ENCODE data around the gene ZNF534. TPM values are rescaled to one million over a fixed set of nuclear protein-coding genes. Genes with fewer than 3 reads are reported as not detected.

Gene ZNF534
- total RNA-seq, 4 donors from 2014 or later: not detected

DNA sequence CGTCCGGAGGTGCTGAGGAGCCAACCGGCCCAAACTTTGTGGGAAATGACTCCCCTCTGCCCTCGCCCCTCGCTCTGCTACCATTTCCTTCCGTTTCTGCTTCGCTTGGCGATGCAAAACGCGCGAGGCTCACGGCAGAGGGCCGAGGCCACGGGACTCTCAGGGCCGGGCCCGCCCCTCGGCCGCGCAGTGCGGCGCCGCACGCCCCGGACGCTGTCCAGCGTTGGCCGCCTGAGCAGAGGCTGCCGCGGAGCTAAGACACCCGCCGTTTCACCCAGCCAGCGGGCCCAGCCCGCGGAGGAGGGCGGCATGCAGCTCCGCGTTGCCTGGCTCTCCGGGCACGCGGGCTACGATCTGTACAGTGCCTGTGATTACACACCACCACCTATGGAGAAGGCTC lies 22.3 kb downstream of the ZNF534 start:
- peaks cover 0 to under 1% (median 0%) of the 10 kb centered on the region in 4 donors for H3K36me3 ChIP-seq
- H3K27ac ChIP-seq: no peak overlapping the region
- TF ChIP-seq POLR2A (IDR thresholded peaks at IDR 0.05): no peak
- no peak for TF ChIP-seq EP300 (IDR thresholded peaks at IDR 0.05; ENCODE audit: low read depth)
- TF ChIP-seq, protein P1, sequence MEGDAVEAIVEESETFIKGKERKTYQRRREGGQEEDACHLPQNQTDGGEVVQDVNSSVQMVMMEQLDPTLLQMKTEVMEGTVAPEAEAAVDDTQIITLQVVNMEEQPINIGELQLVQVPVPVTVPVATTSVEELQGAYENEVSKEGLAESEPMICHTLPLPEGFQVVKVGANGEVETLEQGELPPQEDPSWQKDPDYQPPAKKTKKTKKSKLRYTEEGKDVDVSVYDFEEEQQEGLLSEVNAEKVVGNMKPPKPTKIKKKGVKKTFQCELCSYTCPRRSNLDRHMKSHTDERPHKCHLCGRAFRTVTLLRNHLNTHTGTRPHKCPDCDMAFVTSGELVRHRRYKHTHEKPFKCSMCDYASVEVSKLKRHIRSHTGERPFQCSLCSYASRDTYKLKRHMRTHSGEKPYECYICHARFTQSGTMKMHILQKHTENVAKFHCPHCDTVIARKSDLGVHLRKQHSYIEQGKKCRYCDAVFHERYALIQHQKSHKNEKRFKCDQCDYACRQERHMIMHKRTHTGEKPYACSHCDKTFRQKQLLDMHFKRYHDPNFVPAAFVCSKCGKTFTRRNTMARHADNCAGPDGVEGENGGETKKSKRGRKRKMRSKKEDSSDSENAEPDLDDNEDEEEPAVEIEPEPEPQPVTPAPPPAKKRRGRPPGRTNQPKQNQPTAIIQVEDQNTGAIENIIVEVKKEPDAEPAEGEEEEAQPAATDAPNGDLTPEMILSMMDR (IDR thresholded peaks at IDR 0.05): no peak
- TF ChIP-seq POLR2AphosphoS5 (IDR thresholded peaks at IDR 0.05): no peak
- in situ Hi-C loops (cut with MboI; ENCODE audit: low pct_ligation_motif_present in 1 of 4, low pct_unique_long_range_greater_than_20kb in 1 of 4, low sequenced_read_pairs in 3 of 4): no loop called here
- H3K4me1 ChIP-seq: peaks cover 0 to 6% (median 0%) of the 10 kb centered on the region in 4 donors
- no peak for DNase-seq
- no peak overlapping the region for H3K4me3 ChIP-seq
- H3K27me3 ChIP-seq: no peaks in the 10 kb centered on the region
- peaks cover 36 to 46% of the 10 kb centered on the region in 2 donors for H3K9me3 ChIP-seq
- 70% methylated on average over 40 of the region's 41 CpGs; no CpG with 5 or more reads in 1 of the 2 donors for WGBS, 2 donors (ENCODE audit: low coverage in 1 of 2)
- intact Hi-C loops (cut with DNase I; ENCODE audit: low total_unique reads): no loop called here

DNA sequence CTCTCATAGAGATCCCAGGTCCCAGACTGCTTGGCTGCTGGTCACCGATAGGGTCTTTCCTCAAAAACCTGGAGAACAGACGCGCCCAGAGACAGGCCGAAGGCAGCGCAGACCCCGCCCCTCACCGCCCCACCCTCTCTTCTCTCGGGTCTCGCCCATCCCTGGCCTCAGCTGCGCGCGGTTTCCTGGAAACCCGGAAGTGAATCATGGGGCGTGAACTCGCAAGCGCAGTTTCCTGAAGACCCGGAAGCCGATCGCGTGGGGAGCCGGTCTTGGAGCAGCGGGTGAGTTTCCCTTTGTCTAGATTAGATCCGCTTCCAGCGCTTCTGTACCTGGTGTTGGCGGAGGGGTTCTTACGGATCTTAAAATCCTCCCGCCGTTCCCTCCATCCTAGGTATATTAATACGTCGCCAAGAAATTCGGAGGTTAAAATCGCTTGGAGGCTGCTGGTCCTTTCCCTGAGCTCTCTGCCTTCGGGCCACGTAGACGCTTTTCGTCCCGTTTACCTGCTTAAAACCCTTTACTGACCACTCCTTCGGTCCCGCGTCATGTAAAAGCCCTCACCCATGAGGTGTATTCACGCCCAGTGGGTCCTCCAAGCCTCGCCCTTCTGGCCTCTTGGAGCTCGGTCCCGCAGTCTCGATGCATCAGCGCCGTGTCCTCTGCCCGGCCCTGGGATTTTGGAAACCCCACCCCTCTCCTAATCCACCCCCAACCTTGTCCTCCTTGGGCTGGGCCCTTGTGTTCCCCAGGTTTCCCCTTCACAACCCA lies 24.6 kb downstream of the ZNF534 start, which contains the start of gene ZNF578:
ZNF578 (plus strand) TSS at position 230 of the 771 bp plus-strand sequence. CDS start 48,293 bp downstream, outside the sequence.
- in situ Hi-C loops (cut with MboI; ENCODE audit: low pct_ligation_motif_present in 1 of 4, low pct_unique_long_range_greater_than_20kb in 1 of 4, low sequenced_read_pairs in 3 of 4) (no loop called here), intact Hi-C loops (cut with DNase I; ENCODE audit: low total_unique reads) (no loop called here)
- DNase-seq: peak; percentile 46
- WGBS, 2 donors (ENCODE audit: low coverage in 1 of 2): 10 to 25% methylated on average over 3 to 47 of the region's 48 CpGs
- no peaks in the 10 kb centered on the region for H3K27me3 ChIP-seq
- H3K4me3 ChIP-seq: peak within 1 kb of the TSS; percentile 33 to 65 (median 36)
- peaks cover 46 to 57% of the 10 kb centered on the region in 2 donors for H3K9me3 ChIP-seq
- no peak for TF ChIP-seq POLR2A (IDR thresholded peaks at IDR 0.05)
- no peak for TF ChIP-seq EP300 (IDR thresholded peaks at IDR 0.05; ENCODE audit: low read depth)
- no peak for TF ChIP-seq POLR2AphosphoS5 (IDR thresholded peaks at IDR 0.05)
- TF ChIP-seq, protein P1 (IDR thresholded peaks at IDR 0.05): no peak
- H3K4me1 ChIP-seq: peaks cover 0 to 6% (median 0%) of the 10 kb centered on the region in 4 donors
- no peak within 1 kb of the TSS for H3K27ac ChIP-seq
- peaks cover 0 to 16% (median 4%) of the 10 kb centered on the region in 4 donors for H3K36me3 ChIP-seq

DNA sequence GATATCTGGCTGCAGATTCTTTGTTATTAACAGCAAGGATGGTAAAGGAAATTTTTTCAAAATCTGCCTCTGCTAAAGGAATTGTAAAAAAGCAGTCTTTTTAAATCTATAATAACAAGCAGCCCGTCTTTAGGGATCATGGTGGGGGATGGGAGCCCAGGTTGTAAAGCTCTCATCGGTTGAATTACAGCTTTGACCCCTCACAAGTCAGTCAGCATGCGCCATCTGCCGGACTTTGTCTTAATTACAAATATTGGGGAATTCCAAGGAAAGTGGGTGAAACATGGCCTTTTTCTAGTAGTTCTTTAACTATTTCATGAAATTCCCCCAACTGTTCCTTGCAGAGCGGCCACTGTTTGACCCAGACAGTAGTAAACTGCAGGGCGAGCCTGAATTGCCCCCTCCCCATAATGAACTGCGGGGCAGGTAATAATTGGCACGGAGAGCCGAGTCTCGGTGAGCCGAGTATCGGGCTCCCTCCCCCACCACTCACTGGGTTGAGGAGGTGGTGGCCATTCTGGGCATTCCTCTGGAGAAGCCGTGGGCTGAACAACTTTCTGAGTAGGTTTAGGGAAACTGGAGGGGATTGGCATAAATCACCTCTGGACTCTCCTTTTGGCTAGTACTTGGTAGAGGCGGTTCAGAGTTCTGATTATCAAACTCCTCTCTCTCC lies 36.0 kb downstream of the ZNF534 start:
- H3K4me3 ChIP-seq: no peak overlapping the region
- H3K4me1 ChIP-seq: no peaks in the 10 kb centered on the region
- intact Hi-C loops (cut with DNase I; ENCODE audit: low total_unique reads): no loop called here
- no peaks in the 10 kb centered on the region for H3K27me3 ChIP-seq
- 74 to 90% methylated on average over 7 to 14 of the region's 14 CpGs for WGBS, 2 donors (ENCODE audit: low coverage in 1 of 2)
- H3K36me3 ChIP-seq: no peaks in the 10 kb centered on the region
- in situ Hi-C loops (cut with MboI; ENCODE audit: low pct_ligation_motif_present in 1 of 4, low pct_unique_long_range_greater_than_20kb in 1 of 4, low sequenced_read_pairs in 3 of 4): no loop called here
- peaks cover 76 to 91% of the 10 kb centered on the region in 2 donors for H3K9me3 ChIP-seq
- no peak overlapping the region for H3K27ac ChIP-seq
- no peak for DNase-seq
- TF ChIP-seq, protein P1 (IDR thresholded peaks at IDR 0.05): no peak
- no peak for TF ChIP-seq POLR2A (IDR thresholded peaks at IDR 0.05)
- TF ChIP-seq EP300 (IDR thresholded peaks at IDR 0.05; ENCODE audit: low read depth): no peak
- TF ChIP-seq POLR2AphosphoS5 (IDR thresholded peaks at IDR 0.05): no peak

DNA sequence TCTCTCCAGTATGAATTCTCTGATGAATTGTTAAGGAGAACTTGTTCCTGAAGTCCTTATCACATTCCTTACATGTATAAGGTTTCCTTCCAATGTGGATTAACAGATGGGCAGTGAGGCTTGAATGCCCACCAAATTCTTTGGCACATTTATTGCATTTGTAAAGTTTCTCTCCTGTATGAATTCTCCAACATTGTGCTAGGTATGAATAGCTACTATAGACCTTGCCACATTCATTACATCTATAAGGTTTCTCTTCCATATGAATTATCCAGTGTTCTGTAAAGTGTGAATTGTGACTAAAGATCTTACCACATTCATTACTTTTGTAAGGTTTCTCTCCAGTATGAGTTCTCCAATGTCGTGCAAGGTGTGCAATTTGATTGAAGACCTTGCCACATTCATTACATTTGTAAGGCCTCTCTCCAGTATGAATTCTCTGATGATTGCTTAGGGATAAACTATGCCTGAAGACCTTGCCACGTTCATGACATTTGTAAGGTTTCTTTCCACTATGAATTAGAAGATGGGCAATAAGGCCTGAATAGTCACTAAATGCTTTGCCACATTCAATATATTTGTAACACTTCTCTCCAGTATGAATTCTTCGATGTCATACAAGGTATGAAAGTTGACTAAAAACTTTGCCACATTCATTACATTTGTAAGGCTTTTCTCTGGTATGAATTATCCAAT lies 44.9 kb downstream of the ZNF534 start:
- no peak overlapping the region for H3K4me3 ChIP-seq
- intact Hi-C loops (cut with DNase I; ENCODE audit: low total_unique reads): no loop called here
- no peak overlapping the region for H3K27ac ChIP-seq
- WGBS, 2 donors (ENCODE audit: low coverage in 1 of 2): 90 to 96% methylated on average over 3 of the region's 3 CpGs
- H3K36me3 ChIP-seq: no peaks in the 10 kb centered on the region
- TF ChIP-seq EP300 (IDR thresholded peaks at IDR 0.05; ENCODE audit: low read depth) (no peak), POLR2AphosphoS5 (IDR thresholded peaks at IDR 0.05) (no peak), POLR2A (IDR thresholded peaks at IDR 0.05) (no peak)
- TF ChIP-seq, protein P1 (IDR thresholded peaks at IDR 0.05): no peak
- in situ Hi-C loops (cut with MboI; ENCODE audit: low pct_ligation_motif_present in 1 of 4, low pct_unique_long_range_greater_than_20kb in 1 of 4, low sequenced_read_pairs in 3 of 4): no loop called here
- no peaks in the 10 kb centered on the region for H3K4me1 ChIP-seq
- H3K27me3 ChIP-seq: no peaks in the 10 kb centered on the region
- DNase-seq: no peak
- H3K9me3 ChIP-seq: peaks cover 89 to 97% of the 10 kb centered on the region in 2 donors

Measured in transverse colon (tissue), 4 donors.